Lower leg skin (tissue), 4 donors: Measurements from ENCODE around the gene DISP2. TPM values are rescaled to one million over a fixed set of nuclear protein-coding genes. Genes with fewer than 3 reads are reported as not detected.

ENCODE experiments used
- DNase-seq, 2 donors: peaks; one replicate each; pipeline ENCODE4 v3.0.0-alpha.2; 2019; ENCODE audit warnings: low spot score in 2 of 2
- H3K4me3 ChIP-seq: fragments of 200-600 bp; sonication (generic); 2 replicates; pipeline ENCODE4 v1.5.1; 2017; ENCODE audit warnings: mild to moderate bottlenecking, low read depth; ENCODE audit not compliant: poor library complexity, severe bottlenecking
- CTCF ChIP-seq, 3 donors: fragments of 450-650 bp; IDR thresholded peaks; one replicate each; pipeline ENCODE4 v1.5.1; 2016; ENCODE audit warnings: antibody characterized with exemption in 3 of 3, mild to moderate bottlenecking in 3 of 3, moderate library complexity in 2 of 3
- POLR2A ChIP-seq, 2 donors: fragments of 450-650 bp; IDR thresholded peaks; one replicate each; pipeline ENCODE4 v1.6.1; 2016 to 2017; ENCODE audit warnings: antibody characterized with exemption in 2 of 2, mild to moderate bottlenecking in 1 of 2, moderate library complexity in 1 of 2
- WGBS, 2 donors: methylation state at CpG; one replicate each; pipeline ENCODE4 v1.1.5; 2018; 5-methylcytosine and 5-hydroxymethylcytosine counted together
- intact Hi-C: fragments of 100-400 bp; cut with DNase I; formaldehyde crosslinking; loops from one replicate; pipeline ENCODE4 v1.15.0; 2023; ENCODE audit warnings: low total_unique reads
- total RNA-seq, 4 donors: library from RNA; depleted of rRNA; stranded (reverse); fragments of >200 nt; gene quantifications; one replicate each; pipeline ENCODE4 v1.1.0, GENCODE V29; 2016

Gene DISP2, protein sequence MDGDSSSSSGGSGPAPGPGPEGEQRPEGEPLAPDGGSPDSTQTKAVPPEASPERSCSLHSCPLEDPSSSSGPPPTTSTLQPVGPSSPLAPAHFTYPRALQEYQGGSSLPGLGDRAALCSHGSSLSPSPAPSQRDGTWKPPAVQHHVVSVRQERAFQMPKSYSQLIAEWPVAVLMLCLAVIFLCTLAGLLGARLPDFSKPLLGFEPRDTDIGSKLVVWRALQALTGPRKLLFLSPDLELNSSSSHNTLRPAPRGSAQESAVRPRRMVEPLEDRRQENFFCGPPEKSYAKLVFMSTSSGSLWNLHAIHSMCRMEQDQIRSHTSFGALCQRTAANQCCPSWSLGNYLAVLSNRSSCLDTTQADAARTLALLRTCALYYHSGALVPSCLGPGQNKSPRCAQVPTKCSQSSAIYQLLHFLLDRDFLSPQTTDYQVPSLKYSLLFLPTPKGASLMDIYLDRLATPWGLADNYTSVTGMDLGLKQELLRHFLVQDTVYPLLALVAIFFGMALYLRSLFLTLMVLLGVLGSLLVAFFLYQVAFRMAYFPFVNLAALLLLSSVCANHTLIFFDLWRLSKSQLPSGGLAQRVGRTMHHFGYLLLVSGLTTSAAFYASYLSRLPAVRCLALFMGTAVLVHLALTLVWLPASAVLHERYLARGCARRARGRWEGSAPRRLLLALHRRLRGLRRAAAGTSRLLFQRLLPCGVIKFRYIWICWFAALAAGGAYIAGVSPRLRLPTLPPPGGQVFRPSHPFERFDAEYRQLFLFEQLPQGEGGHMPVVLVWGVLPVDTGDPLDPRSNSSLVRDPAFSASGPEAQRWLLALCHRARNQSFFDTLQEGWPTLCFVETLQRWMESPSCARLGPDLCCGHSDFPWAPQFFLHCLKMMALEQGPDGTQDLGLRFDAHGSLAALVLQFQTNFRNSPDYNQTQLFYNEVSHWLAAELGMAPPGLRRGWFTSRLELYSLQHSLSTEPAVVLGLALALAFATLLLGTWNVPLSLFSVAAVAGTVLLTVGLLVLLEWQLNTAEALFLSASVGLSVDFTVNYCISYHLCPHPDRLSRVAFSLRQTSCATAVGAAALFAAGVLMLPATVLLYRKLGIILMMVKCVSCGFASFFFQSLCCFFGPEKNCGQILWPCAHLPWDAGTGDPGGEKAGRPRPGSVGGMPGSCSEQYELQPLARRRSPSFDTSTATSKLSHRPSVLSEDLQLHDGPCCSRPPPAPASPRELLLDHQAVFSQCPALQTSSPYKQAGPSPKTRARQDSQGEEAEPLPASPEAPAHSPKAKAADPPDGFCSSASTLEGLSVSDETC (N-terminal part only)
- under 1 TPM in 3 of 4 donors, not detected in 1; 0.05 to 0.08 (median 0.06) TPM for total RNA-seq

- intact Hi-C loops, result no loop called here
- TF ChIP-seq CTCF (IDR thresholded peaks at IDR 0.05), result no peak
- no peak for TF ChIP-seq POLR2A (IDR thresholded peaks at IDR 0.05)
- WGBS, 2 donors, result 6 to 7% methylated on average over 37 to 44 of the region's 82 CpGs
Measured at GRCh38 chr15:40357723-40358470, at the start of gene DISP2. Gene DISP2 (plus strand): TSS chr15:40358219. CDS start chr15:40358322, 103 bp downstream.

DNA sequence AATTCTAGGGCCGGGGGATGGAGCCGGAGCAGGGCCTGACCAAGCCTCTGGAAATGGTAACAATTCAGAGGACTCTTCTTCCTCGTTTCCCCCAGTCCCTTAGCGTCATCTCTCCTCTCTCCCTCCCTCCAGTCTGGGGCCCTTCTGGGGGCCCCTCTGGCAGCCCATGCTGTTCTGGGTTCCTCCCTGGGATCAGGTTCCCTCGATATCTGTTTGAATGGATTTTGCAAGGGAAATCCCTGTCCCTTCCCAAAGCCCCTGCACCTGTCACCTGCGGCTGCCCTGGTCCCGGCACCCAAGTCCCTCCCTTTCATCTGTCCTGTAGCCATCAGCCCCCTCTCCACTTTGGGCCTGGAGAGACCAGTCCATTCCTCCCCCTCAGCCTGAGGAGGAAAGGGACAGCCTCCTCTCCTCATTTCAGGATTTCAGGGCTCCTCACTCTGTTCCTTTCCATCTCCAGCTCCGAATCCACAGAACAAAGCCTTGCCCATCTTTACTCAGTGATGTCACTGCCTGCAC lies 48.6 kb upstream of the DISP2 start:
- WGBS, 2 donors, result 77 to 85% methylated on average over 8 of the region's 8 CpGs
- no peak for DNase-seq
- TF ChIP-seq CTCF (IDR thresholded peaks at IDR 0.05) (no peak), POLR2A (IDR thresholded peaks at IDR 0.05) (no peak)
- intact Hi-C loops, result no loop called here
- H3K4me3 ChIP-seq, result no peak overlapping the region

More at GRCh38 chr15:40357723-40358470, at the start of gene DISP2:
- peak; percentile 75 to 97 for DNase-seq
- no peak within 1 kb of the TSS for H3K4me3 ChIP-seq

GRCh38 chr15:40310001-40310959 lies 47.7 kb upstream of the DISP2 start:
- DNase-seq, result no peak
- no peak overlapping the region for H3K4me3 ChIP-seq
- 13 to 28% methylated on average over 4 of the region's 4 CpGs for WGBS, 2 donors
- TF ChIP-seq CTCF (IDR thresholded peaks at IDR 0.05), result no peak
- no peak for TF ChIP-seq POLR2A (IDR thresholded peaks at IDR 0.05)
- intact Hi-C loops, result no loop called here

- intact Hi-C loops, result no loop called here
- no peak overlapping the region for H3K4me3 ChIP-seq
- 65 to 69% methylated on average over 3 of the region's 3 CpGs for WGBS, 2 donors
- no peak for DNase-seq
- TF ChIP-seq POLR2A (IDR thresholded peaks at IDR 0.05) (no peak), CTCF (IDR thresholded peaks at IDR 0.05) (no peak)
Measured at GRCh38 chr15:40310993-40311392, 47.0 kb upstream of the DISP2 start.
